HepG2 (cell line): Measurements from ENCODE around the gene KREMEN1. TPM values are rescaled to one million over a fixed set of nuclear protein-coding genes. Genes with fewer than 3 reads are reported as not detected.
A peak's percentile ranks its signal among the peaks of the same experiment; 100 is the strongest.

Source experiments
- ATAC-seq: fragments of 200-7000 bp; cut with Tn5 transposase; 3 replicates; pipeline ENCODE4 v1.9.1; 2020; ENCODE audit warnings: mild to moderate bottlenecking, moderate library complexity
- BruUV-seq: library from RNA; stranded (reverse); fragments of 400-500 nt; replicated peaks from 2 replicates; lab custom pipeline; 2021; lab: Mats Ljungman, UMichigan
- CTCF ChIA-PET: fragments of 300-600 bp; formaldehyde crosslinking; extraction: SDS; loops from one replicate; lab custom pipeline; 2021; ENCODE audit warnings: low total read pairs, inconsistent platforms, low intra/inter-chr PET ratio; lab: Yijun Ruan, JAX
- POLR2A ChIA-PET: fragments of 350-600 bp; sonication (Branson Sonifier 250); formaldehyde crosslinking; loops from one replicate; lab custom pipeline; 2020; ENCODE audit warnings: antibody characterized with exemption, inconsistent platforms; lab: Yijun Ruan, JAX
- DNase-seq: peaks from one replicate; pipeline ENCODE4 v3.0.0-alpha.2; 2015; ENCODE audit warnings: low spot score
- FAIRE-seq: peaks from 3 replicates; lab custom pipeline; 2011; peaks lifted over from hg19 to GRCh38; lab: Jason Lieb, UNC
- H2AFZ ChIP-seq: one replicate; pipeline ENCODE4 v1.6.1; 2011; ENCODE audit warnings: low read length, inconsistent platforms
- H3K27ac ChIP-seq: fragments of 300-600 bp; 3 replicates; pipeline ENCODE4 v1.8.0; 2011; ENCODE audit warnings: mixed run types, mild to moderate bottlenecking, mixed read lengths, low read length, inconsistent platforms; ENCODE audit not compliant: insufficient read depth; ENCODE audit errors: extremely low read length
- H3K27me3 ChIP-seq, 2 experiments: fragments of 200-600 bp in 1 of 2; 2 replicates in 1 of 2; 3 replicates in 1 of 2; pipeline versions ENCODE4 v1.6.0 to v1.8.0; 2011; ENCODE audit warnings: low read length in 2 of 2, mild to moderate bottlenecking in 2 of 2, moderate library complexity in 2 of 2, inconsistent platforms in 1 of 2; ENCODE audit not compliant: insufficient read depth in 2 of 2, control insufficient read depth in 1 of 2
- H3K36me3 ChIP-seq, 2 experiments: fragments of 200-600 bp in 1 of 2; replicated peaks in 1 of 2; 2 replicates in 1 of 2; 3 replicates in 1 of 2; pipeline versions ENCODE4 v1.5.1 to v1.8.0; 2011; ENCODE audit warnings: low read length in 2 of 2, inconsistent platforms in 1 of 2; ENCODE audit not compliant: insufficient read depth in 2 of 2, control insufficient read depth in 1 of 2
- H3K4me1 ChIP-seq: 2 replicates; pipeline ENCODE4 v1.5.1; 2012; ENCODE audit warnings: low read length, inconsistent platforms; ENCODE audit not compliant: insufficient read depth
- H3K4me2 ChIP-seq: 2 replicates; pipeline ENCODE4 v1.6.0; 2011; ENCODE audit warnings: low read depth, low read length, inconsistent platforms
- H3K4me3 ChIP-seq, 3 experiments: fragments of 200-600 bp in 1 of 3; sonication (generic), shearing (Covaris generic) in 1 of 3; replicated peaks in 1 of 3; 2 replicates each; pipeline ENCODE4 v1.5.1; 2011 to 2016; ENCODE audit warnings: low read length in 3 of 3, inconsistent platforms in 2 of 3, low read depth in 2 of 3, mild to moderate bottlenecking in 2 of 3, control low read depth in 1 of 3, mixed read lengths in 1 of 3; ENCODE audit not compliant: insufficient read depth in 1 of 3
- H3K79me2 ChIP-seq: one replicate; pipeline ENCODE4 v1.6.1; 2011; ENCODE audit warnings: low read length, inconsistent platforms; ENCODE audit not compliant: insufficient read depth
- H3K9ac ChIP-seq: 2 replicates; pipeline ENCODE4 v1.6.0; 2011; ENCODE audit warnings: mild to moderate bottlenecking, low read depth, low read length, inconsistent platforms; ENCODE audit not compliant: insufficient read depth
- H3K9me3 ChIP-seq: 2 replicates; pipeline ENCODE4 v1.5.1; 2012; ENCODE audit warnings: mild to moderate bottlenecking, low read length
- H4K20me1 ChIP-seq: 2 replicates; pipeline ENCODE4 v1.6.0; 2011; ENCODE audit warnings: inconsistent platforms, mild to moderate bottlenecking, low read length, moderate library complexity; ENCODE audit not compliant: insufficient read depth
- ATF1 ChIP-seq: IDR thresholded peaks from 2 replicates; pipeline ENCODE4 v1.6.1; 2016; ENCODE audit warnings: mild to moderate bottlenecking, control low read depth
- STAG1 ChIP-seq: sonication (generic); formaldehyde crosslinking; IDR thresholded peaks from 2 replicates; pipeline ENCODE4 v1.4.0; 2020; ENCODE audit warnings: missing genetic modification reagents
- WGBS: methylation state at CpG from one replicate; pipeline ENCODE4 v1.1.6; 2017; ENCODE audit warnings: low lambda C conversion rate; 5-methylcytosine and 5-hydroxymethylcytosine counted together
- in situ Hi-C: cut with HindIII; loops from 2 replicates; pipeline ENCODE4 v1.10.0; 2017; ENCODE audit warnings: low pct_unique_long_range_greater_than_20kb; ENCODE audit not compliant: extremely low pct_ligation_motif_present
- intact Hi-C: fragments of 100-400 bp; cut with micrococcal nuclease; formaldehyde crosslinking; loops from one replicate; pipeline ENCODE4 v1.10.0; 2022; ENCODE audit not compliant: unreplicated experiment
- polyA plus RNA-seq, 8 experiments: library from polyadenylated mRNA; depleted of rRNA in 3 of 8; stranded (reverse) in 7 of 8; unstranded in 1 of 8; fragments of >200 nt; fragmentation: Illumina TruSeq in 4 of 8; extraction: Trizol in 4 of 8; gene quantifications; 2 replicates each; pipeline versions ENCODE4 v1.2.1 to v1.2.3, GENCODE V29; 2011 to 2016; ENCODE audit warnings: low read depth in 4 of 8, missing spikeins in 1 of 8, mixed read lengths in 1 of 8; ENCODE audit not compliant: insufficient read depth in 1 of 8
- total RNA-seq, 5 experiments: library from RNA; depleted of rRNA; stranded (reverse); fragments of >200 nt; fragmentation: Illumina TruSeq; extraction: Trizol; gene quantifications; 2 replicates each; pipeline ENCODE4 v1.2.3, GENCODE V29; 2016; ENCODE audit warnings: low read depth in 1 of 5
- TF ChIP-seq, protein P1 (sequence below): sonication (generic); formaldehyde crosslinking; IDR thresholded peaks from 2 replicates; pipeline ENCODE4 v1.5.0; 2020; ENCODE audit warnings: mild to moderate bottlenecking, missing genetic modification reagents, moderate library complexity
- TF ChIP-seq, protein P2 (sequence below): sonication (generic); formaldehyde crosslinking; IDR thresholded peaks from 2 replicates; pipeline ENCODE4 v1.5.1; 2020; ENCODE audit warnings: mild to moderate bottlenecking, missing genetic modification reagents, moderate library complexity

Gene KREMEN1
- total and polyA plus RNA-seq, 2 of the 13 experiments (the other 11 are each of a cell fraction or from before 2014, with no cell fraction given) = 9.8 to 13.8 TPM

DNA sequence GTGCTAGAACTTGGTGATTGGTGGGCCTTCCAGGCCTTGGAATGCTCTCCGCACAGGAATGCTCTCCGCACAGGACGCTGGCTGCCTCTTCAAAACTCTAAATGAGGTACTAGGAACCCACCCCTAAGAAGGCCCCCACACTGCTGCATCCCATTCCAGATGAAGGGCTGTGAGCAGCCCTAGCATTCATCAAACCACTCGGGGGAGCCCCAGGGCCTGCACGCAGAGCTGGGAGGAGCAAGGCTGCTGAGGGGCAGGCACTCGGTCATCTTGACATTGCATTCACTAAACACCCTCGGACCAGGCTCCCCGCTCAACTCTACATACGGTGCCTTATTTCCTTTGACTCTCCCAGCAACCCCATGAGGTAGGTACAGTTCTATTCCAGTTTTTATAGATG is 83.7 kb downstream of the KREMEN1 start:
- H3K27ac ChIP-seq = no peak overlapping the region
- H3K4me2 ChIP-seq = no peak overlapping the region
- 60% methylated on average over 2 of the region's 9 CpGs for WGBS
- H3K79me2 ChIP-seq = no peaks in the 10 kb centered on the region
- peak; percentile 78 for ATAC-seq
- ChIA-PET CTCF (no interaction called here), POLR2A (no interaction called here)
- peaks cover 15% of the 10 kb centered on the region; the same call in 1 of the 2 replicates for H3K4me1 ChIP-seq
- in situ Hi-C loops = no loop called here
- H2AFZ ChIP-seq = no peak overlapping the region
- intact Hi-C loops = loop anchor here (5.0 to 10.0 kb wide), 2 partner anchors 91 to 302 kb away; no protein-coding TSS in a partner anchor
- TF ChIP-seq ATF1 (CRISPR knock-in tag) = no peak
- TF ChIP-seq, protein P1, sequence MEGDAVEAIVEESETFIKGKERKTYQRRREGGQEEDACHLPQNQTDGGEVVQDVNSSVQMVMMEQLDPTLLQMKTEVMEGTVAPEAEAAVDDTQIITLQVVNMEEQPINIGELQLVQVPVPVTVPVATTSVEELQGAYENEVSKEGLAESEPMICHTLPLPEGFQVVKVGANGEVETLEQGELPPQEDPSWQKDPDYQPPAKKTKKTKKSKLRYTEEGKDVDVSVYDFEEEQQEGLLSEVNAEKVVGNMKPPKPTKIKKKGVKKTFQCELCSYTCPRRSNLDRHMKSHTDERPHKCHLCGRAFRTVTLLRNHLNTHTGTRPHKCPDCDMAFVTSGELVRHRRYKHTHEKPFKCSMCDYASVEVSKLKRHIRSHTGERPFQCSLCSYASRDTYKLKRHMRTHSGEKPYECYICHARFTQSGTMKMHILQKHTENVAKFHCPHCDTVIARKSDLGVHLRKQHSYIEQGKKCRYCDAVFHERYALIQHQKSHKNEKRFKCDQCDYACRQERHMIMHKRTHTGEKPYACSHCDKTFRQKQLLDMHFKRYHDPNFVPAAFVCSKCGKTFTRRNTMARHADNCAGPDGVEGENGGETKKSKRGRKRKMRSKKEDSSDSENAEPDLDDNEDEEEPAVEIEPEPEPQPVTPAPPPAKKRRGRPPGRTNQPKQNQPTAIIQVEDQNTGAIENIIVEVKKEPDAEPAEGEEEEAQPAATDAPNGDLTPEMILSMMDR (CRISPR knock-in tag) = peak; percentile 63
- TF ChIP-seq, protein P2, sequence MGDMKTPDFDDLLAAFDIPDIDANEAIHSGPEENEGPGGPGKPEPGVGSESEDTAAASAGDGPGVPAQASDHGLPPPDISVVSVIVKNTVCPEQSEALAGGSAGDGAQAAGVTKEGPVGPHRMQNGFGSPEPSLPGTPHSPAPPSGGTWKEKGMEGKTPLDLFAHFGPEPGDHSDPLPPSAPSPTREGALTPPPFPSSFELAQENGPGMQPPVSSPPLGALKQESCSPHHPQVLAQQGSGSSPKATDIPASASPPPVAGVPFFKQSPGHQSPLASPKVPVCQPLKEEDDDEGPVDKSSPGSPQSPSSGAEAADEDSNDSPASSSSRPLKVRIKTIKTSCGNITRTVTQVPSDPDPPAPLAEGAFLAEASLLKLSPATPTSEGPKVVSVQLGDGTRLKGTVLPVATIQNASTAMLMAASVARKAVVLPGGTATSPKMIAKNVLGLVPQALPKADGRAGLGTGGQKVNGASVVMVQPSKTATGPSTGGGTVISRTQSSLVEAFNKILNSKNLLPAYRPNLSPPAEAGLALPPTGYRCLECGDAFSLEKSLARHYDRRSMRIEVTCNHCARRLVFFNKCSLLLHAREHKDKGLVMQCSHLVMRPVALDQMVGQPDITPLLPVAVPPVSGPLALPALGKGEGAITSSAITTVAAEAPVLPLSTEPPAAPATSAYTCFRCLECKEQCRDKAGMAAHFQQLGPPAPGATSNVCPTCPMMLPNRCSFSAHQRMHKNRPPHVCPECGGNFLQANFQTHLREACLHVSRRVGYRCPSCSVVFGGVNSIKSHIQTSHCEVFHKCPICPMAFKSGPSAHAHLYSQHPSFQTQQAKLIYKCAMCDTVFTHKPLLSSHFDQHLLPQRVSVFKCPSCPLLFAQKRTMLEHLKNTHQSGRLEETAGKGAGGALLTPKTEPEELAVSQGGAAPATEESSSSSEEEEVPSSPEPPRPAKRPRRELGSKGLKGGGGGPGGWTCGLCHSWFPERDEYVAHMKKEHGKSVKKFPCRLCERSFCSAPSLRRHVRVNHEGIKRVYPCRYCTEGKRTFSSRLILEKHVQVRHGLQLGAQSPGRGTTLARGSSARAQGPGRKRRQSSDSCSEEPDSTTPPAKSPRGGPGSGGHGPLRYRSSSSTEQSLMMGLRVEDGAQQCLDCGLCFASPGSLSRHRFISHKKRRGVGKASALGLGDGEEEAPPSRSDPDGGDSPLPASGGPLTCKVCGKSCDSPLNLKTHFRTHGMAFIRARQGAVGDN = 0 out of 2 replicates have a peak, but pooled peaks have one; percentile 15
- TF ChIP-seq STAG1 (CRISPR knock-in tag) = peak; percentile 61
- H3K27me3 ChIP-seq = no peaks in the 10 kb centered on the region
- no peaks in the 10 kb centered on the region for H3K36me3 ChIP-seq
- DNase-seq = peak; percentile 20
- no peaks in the 10 kb centered on the region for H3K9me3 ChIP-seq
- H4K20me1 ChIP-seq = no peaks in the 10 kb centered on the region
- no peak overlapping the region for H3K4me3 ChIP-seq
- BruUV-seq = no TSS peak
- no peak overlapping the region for H3K9ac ChIP-seq
- no peak for FAIRE-seq
